ENCODE measurements around the gene ACO2.

- no peak for TF ChIP-seq POLR2A (IDR thresholded peaks at IDR 0.05; ENCODE audit: low read depth, low read length)
- no peak for TF ChIP-seq POLR2AphosphoS5 (IDR thresholded peaks at IDR 0.05; ENCODE audit: low read depth, low read length)
- no peak for TF ChIP-seq TAF1 (IDR thresholded peaks at IDR 0.05; ENCODE audit: low read depth, low read length)
- TF ChIP-seq POU2F2 (IDR thresholded peaks at IDR 0.05; ENCODE audit: low read depth, low read length): no peak
Measured at GRCh38 chr22:41487037-41487935, 18.4 kb downstream of the ACO2 start.
